Putamen (tissue), 1 donor: ENCODE measurements around the gene KRT28.

ENCODE experiments used
- DNase-seq: peaks from one replicate; pipeline ENCODE4 v3.0.0-alpha.2; 2016; ENCODE audit warnings: low spot score

The KRT28 gene, protein sequence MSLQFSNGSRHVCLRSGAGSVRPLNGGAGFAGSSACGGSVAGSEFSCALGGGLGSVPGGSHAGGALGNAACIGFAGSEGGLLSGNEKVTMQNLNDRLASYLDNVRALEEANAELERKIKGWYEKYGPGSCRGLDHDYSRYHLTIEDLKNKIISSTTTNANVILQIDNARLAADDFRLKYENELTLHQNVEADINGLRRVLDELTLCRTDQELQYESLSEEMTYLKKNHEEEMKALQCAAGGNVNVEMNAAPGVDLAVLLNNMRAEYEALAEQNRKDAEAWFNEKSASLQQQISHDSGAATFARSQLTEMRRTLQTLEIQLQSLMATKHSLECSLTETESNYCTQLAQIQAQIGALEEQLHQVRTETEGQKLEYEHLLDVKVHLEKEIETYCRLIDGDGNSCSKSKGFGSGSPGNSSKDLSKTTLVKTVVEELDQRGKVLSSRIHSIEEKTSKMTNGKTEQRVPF

GRCh38 chr17:40799859-40800258 is at the start of gene KRT28:
KRT28 (minus strand) TSS chr17:40799959; CDS start chr17:40799893, 66 bp downstream.
- DNase-seq = no peak

- DNase-seq = no peak
Observed at GRCh38 chr17:40848583-40849235, 49.0 kb upstream of the KRT28 start.

GRCh38 chr17:40846515-40847144 is 46.9 kb upstream of the KRT28 start:
- no peak for DNase-seq

GRCh38 chr17:40844671-40845107 is 44.9 kb upstream of the KRT28 start:
- no peak for DNase-seq

GRCh38 chr17:40843242-40843641 is 43.5 kb upstream of the KRT28 start:
- DNase-seq = no peak

DNA sequence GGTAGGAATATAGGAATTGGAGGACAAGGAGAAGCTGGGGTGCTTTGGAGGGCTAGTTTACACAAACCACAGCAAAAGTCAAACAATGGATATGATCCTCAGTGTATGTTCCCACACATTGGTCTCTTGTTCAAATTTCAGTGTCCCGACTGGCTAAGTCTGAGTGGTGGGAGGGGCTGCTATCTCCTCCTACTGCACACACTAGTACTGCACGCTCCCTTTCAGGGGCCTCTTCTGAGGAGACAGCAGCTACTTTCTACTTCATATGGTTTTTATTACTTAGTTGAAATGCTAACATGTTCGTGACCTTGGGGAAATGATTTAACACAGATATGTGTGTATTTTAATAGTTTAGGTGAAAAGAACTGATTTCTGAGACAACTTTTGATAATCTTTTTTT is 41.5 kb upstream of the KRT28 start:
- DNase-seq = no peak

DNA sequence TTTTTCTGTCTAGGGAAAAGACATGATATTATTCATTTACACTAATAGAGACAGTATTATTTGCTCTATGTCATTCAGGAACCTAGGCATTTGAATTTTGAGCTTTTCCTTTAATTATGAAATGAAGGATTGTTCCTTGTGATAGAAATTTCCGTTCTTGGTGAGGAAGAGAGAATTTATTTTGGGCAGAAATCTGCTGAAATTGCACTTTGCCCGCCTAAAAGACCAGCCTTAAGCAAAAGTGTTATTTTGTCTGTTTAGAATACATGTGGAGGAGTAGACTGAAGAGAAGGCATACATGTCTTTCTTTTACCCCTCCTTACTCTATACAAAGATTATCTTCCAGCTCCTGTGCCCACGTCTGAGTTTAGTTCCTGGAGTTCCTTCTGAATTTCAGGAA is 39.4 kb upstream of the KRT28 start:
- DNase-seq = no peak

DNA sequence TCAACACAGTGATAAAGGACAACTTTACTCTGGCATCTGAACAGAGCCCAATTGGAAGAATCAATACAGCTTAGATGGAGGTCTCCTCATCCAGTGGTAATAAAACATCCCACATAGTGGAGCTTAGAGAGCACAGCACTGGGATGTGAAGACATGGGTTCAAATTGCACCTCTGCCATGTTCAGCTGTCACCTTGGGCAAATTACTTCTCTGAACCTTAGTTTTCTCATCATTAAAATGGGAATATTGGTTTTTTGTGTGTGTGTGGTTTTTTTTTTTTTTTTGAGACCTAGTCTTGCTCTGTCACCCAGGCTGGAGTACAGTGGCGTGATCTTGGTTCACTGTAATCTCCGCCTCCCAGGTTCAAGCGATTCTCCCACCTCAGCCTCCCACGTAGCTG is 36.3 kb upstream of the KRT28 start:
- DNase-seq = no peak

GRCh38 chr17:40833882-40834281 is 34.1 kb upstream of the KRT28 start:
- DNase-seq = no peak

DNA sequence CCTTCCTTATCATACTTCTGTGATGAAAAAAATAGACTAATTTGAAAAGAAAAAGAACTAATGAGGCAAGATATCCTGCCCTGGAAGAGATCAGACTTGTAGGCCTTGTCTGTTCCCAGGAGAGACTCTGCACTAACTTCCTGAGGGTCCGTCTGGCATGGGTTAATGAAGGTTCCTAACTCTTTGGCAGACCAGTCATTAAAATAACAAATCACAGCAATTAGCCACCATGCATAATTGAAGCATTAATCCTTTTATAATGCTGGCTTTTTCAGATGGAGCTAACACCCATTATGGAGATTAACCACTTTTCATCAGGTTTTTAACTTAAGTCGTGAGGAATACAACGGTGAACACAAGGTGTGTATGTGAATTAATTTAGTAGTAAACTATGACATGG is 33.1 kb upstream of the KRT28 start:
- no peak for DNase-seq

DNA sequence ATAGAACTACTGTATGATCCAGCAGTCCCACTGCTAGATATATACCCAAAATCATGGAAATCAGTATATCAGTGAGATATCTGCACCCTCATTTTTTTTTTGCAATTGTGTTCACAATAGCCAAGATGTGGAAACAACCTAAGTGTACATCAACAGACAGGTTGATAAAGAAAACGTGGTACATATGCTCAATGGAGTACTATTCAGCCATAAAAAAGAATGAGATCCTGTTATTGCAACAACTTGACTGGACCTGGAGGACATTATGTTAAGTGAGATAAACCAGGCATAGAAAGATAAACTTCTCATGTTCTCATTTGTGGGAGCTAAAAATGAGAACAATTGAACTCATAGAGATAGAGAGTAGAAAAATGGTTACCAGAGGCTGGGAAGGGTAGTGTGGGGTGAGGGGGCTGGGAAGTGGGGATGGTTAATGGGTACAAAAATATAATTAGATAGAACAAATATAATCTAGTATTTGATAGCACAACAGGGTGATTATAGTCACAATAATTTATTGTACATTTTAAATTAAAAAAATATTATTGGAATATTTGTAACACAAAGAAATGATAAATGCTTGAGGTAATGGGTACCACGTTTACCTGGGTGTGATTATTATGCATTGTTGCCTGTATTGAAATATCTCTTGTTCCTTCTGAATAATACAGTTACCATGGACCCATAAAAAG is 30.5 kb upstream of the KRT28 start:
- no peak for DNase-seq

DNA sequence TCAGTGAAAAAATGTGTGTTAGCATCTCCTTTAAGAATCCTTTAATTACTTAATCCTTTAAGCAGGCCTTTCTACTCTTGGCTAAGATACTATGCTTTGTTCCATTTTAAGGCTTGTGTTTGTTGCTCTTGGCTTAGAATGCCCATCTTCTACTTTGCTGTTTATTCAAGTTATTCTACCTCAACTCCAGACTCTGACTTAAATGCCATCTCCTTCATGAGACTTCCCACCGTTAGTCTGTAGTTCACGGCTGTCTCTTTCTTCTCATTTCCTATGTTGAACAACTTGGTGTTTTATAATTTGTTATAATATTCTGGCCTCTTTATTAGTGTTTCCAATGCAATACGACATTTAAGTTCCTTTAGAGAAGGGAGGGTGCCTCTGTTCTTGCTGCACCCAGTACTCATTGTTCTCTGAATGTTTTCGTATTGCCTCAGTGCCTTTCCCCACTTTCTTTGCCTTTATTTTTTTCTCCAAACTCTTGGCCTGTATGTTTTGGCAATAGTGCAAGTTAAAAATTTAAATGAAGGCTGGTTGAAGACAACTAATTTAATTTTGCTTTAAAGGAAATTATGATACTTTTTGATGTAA is 28.8 kb upstream of the KRT28 start:
- peak; percentile 12 for DNase-seq

- DNase-seq = no peak
Observed at GRCh38 chr17:40827746-40828453, 28.1 kb upstream of the KRT28 start.

DNA sequence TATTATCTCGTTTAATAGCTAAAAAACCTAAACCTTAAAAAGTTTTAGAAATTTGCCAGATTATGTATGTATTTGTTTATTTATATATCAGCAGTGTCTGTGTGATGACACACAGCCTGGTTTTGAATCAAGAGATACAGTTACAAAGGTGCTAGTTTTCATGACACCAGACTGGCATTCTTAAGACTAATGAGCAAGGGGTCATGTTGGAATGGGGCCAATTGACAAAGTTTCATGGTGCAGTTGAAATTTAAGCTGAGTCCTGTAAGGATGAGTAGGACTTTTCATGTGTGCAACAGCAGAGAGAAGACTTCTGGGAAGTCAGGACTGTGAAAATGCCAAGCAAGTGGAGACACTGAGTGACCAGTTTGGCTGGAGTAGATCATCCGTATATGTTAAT is 25.8 kb upstream of the KRT28 start:
- no peak for DNase-seq

DNA sequence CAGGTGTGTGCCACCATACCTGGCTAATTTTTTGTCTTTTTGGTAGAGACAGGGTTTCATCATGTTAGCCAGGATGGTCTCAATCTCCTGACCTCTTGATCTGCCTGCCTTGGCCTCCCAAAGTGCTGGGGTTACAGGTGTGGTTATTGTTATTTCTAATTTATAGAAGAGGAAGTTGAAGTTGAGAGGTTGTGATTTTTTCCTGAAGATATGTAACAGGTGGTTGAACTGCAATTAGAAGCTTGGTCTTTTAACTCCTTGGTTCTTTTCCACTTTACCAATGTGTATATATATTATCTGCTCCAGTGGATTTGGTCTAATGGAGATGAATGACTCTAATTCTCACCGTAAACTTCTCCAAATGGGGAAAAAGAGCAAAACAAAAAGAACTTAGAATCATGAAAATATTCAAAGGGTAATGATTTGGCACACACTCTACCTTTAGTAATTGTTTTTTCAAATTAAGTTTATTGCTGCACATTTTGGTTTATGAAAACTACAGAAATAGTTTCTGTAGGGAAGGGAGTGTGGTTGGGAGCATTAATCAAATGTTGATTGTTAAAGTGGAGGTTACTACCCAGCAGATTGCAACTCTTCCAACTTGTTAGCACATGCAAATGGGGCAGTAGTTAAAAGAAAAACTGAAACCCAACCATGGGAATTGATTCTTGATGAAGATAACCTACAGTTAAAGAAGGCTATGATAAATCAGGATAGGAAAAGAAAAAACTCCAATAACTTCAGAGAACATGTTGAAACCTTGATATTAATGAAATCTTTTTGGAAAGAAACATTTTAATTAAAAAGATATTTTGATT is 24.5 kb upstream of the KRT28 start:
- no peak for DNase-seq

- DNase-seq = no peak
Observed at GRCh38 chr17:40822132-40822812, 22.5 kb upstream of the KRT28 start, which contains the start of gene KRT10. KRT10 (minus strand) TSS chr17:40822614; CDS start chr17:40822585, 29 bp downstream.

GRCh38 chr17:40821536-40821935 is 21.8 kb upstream of the KRT28 start:
- DNase-seq = no peak

GRCh38 chr17:40820228-40820838 is 20.6 kb upstream of the KRT28 start:
- no peak for DNase-seq

DNA sequence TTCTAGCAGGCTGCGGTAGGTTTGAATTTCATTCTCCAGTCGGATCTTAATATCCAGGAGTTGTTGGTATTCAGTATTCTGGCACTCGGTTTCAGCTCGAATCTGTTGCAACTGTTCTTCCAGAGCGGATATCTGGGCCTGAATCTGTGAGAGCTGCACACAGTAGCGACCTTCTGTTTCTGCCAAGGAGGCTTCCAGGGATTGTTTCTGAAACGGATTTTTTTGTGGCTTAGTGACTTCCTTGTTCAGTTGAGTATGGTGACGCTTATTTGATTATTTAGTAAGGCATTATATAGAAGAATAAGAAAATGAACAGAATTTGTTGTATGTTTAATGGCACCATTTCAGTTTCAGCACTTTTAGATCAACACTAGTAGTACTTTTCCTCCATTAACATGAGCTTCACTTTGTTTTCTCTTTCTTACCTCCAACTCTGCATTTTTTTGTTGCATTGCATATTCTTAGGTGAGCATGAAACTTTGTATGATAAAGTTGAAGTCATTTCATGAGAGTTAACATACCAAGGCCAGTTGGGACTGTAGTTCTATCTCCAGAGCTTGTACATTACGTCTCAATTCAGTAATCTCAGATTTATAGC is 19.9 kb upstream of the KRT28 start:
- peak; percentile 13 for DNase-seq
